Measurements from ENCODE around the gene TRAK2.
"Not testable (repeated sequence)": the region's sequence is repeated elsewhere in the genome, so short reads cannot be mapped to it uniquely, and the experiment has no call there.

TRAK2 gene

DNA sequence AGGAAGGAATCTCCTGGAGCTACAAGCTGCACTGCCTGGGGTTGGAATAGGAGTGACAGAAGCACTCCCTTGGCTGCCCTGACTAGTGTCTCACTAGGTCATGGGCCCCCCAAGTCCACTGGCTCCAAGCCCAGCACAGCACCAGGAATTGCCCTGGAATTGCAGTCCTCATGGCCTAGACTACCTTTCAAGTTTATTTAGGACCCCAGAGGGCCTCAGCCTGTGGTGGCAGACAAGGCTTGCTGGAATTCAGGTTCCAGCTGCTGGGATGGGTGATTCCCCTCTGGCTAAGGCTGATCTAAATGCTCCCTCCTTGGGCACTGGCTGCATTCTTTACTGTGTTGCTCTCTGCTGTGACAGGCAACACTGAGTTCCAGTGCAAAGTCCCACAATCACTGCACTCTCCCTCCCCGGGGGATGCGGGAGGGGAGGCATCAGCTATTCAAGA, 14.3 kb upstream of the TRAK2 start:
- no peak for DNase-seq

DNA sequence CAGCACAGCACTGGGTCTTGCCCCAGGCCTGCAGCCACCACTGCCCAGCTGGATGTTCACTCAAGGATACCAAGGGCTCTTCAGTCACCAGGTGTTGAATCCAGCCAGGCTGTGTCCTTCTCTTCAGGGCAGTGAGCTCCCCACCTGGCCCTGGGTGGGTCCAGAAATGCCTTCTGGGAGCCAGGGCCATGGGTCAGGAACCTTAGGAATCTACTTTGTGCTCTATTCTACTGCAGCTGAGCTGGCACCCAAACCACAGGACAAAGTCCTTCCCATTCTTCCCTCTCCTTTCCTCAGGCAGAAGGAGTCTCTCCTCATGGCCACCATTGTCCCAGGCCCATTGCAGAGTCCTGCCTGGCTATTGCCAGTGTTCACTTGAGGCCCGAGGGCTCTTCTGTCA, 13.3 kb upstream of the TRAK2 start:
- TF ChIP-seq POLR2A (IDR thresholded peaks at IDR 0.05; ENCODE audit: low read length) (no peak), GATA1 (IDR thresholded peaks at IDR 0.05; ENCODE audit: low read depth, low read length) (no peak)

More for the DNA sequence above, 14.3 kb upstream of the TRAK2 start:
- TF ChIP-seq GATA1 (IDR thresholded peaks at IDR 0.05; ENCODE audit: low read depth, low read length) (no peak), POLR2A (IDR thresholded peaks at IDR 0.05; ENCODE audit: low read length) (no peak)

DNA sequence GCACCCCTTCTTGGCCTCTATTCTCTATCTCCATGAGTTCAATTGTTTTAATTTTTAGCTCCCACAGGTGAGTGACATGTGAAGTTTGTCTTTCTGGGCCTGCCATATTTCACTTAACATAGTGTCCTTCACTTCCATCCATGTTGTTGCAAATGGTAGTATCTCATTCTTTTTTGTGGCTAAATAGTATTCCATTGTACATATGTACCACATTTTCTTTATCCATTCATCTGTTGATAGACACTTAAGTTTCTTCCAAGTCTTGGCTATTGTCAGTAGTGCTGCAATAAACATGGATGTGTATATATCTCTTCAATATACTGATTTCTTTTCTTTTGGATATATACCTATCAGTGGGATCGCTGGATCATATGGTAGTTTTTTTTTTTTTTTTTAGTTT, 9.3 kb upstream of the TRAK2 start:
- no peak for TF ChIP-seq POLR2A (IDR thresholded peaks at IDR 0.05; ENCODE audit: low read length)
- TF ChIP-seq GATA1 (IDR thresholded peaks at IDR 0.05; ENCODE audit: low read depth, low read length): no peak
- DNase-seq: no peak

More for the DNA sequence above, 13.3 kb upstream of the TRAK2 start:
- no peak for DNase-seq

DNA sequence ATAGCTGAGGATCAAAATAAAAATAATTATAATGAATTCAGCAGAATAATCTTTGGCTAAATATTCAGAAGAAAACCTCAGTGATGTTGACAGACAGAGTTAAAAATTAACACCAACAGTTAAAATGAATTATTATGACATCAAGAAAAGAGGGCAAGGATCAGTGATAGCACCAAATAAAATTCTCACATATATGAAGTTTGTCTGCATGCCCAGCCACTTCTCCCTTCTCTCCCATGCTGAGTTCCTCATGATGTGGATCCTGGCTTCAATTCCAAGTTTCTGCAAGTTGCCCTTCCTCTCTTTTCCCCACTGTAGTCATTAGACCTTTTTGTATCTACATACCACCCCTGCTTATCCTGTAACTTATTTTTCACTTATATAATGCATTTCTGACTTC, 7.1 kb upstream of the TRAK2 start:
- TF ChIP-seq GATA1 (IDR thresholded peaks at IDR 0.05; ENCODE audit: low read depth, low read length) (no peak), POLR2A (IDR thresholded peaks at IDR 0.05; ENCODE audit: low read length) (no peak)
- DNase-seq: no peak

DNA sequence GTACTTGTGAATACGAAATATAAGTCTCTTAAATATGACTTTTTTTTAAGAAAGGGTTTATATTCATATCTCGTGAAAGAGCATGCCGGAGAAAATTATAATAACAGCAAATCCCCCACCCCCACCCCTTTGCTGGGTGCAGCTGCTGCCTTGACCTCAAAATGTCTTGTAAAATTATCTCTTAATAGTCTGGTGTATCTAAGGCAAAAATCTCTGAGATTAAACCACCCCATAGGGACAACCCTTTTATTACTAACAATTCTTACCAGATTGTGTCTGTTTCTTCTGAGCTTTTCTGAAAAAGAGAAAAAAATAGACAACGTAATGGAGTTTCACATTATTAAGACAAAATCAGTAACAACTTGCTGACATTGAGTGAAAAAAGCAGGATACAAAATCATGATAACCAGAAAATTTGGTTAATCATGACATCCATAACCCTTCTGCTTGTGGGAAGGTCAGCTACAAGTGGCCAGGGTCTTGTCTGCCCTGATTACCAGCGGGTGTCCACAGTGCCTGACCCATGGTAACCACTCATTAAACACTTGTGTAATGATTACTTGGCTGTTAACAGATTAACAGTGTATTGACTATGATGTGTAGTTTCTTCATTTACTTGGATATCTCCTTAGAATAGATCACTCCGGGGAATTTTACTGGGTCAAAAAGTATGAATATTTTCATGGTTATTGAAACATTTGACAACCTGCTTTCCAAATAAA, 1.8 kb upstream of the TRAK2 start:
- peak in 1 of 2 experiments; percentile 36 for DNase-seq
- TF ChIP-seq POLR2A (IDR thresholded peaks at IDR 0.05; ENCODE audit: low read length): no peak
- TF ChIP-seq GATA1 (IDR thresholded peaks at IDR 0.05; ENCODE audit: low read depth, low read length): no peak

DNA sequence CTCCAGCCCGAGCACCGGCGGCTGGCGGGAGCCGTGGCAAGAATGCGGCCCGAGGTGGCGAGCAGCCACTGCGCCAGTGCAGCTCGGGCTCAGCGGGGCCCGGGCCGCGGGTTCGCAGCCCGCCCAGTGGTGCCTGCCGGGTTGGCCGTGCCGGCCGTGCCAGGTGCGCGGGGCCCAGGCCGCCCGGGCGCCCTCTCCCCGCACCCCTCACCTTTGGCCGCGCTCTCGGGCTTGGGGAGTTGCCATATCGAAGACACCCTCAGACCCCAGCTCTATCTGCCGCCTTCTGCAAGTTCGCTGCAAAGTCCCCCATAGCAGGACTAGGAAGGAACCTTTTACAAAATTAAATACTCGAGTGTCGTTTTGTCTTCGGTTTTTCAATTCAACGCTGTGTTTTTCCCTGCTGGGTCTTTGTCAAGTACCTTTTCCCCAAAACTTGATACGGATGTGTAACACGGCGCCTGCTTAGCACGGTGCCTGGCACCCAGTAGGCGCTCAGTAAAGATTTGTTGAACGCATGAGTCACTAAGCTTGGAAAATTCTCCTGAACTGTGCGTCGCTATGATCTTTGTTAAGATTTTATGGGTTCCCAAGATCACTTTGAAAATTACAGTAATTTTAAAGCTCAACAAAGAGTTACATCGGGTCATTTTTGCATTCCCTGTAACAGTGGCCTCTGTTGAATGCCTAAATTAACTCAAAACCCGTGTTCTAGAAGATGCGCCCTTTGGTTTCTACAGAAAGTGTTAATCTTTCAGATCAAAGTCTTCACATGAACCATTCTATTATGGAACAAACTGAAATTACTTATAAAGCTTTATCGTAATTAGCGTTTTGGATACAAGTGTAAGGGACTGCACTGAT, 1.0 kb upstream of the TRAK2 start:
- DNase-seq: peak in 1 of 2 experiments; percentile 78
- TF ChIP-seq GATA1 (IDR thresholded peaks at IDR 0.05; ENCODE audit: low read depth, low read length) (no peak), POLR2A (IDR thresholded peaks at IDR 0.05; ENCODE audit: low read length) (no peak)

DNA sequence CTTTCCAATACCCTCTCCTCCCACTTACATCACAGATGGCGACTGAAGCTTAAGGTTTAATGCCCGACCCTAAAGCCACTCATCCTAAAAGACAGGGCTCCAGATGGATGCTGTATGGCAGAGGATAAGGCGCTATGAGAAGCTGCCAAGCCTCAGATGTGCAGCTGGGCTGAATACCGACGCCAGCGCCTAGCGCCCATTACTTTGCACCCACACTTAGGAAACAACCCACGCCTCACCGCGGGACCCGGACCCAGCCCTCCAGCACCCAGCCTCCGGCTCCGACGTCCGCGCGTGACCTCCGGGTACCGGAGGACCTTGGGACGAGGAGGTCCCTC, 335 bp downstream of the TRAK2 start:
- TF ChIP-seq POLR2A (IDR thresholded peaks at IDR 0.05; ENCODE audit: low read length): no peak
- DNase-seq: peak; percentile 84 to 88

DNA sequence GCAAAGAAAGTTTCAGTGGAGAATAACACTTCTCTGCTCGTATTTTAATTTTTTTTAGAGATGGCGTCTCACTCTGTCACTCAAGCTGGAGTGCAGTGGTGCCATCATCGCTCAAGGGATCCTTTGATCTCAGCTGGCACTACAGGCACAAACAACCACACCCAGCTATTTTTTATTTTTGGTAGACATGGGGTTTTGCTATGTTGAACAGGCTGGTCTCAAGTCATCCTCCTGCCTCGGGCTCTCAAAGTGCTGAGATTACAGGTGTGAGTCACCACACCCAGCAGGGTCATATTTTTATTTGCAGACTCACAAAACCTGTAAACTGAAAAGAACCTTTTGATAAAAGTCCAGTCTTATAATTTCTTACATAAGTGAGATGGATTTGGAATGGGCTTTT, 2.6 kb downstream of the TRAK2 start:
- no peak for TF ChIP-seq GATA1 (IDR thresholded peaks at IDR 0.05; ENCODE audit: low read depth, low read length)
- no peak for TF ChIP-seq POLR2A (IDR thresholded peaks at IDR 0.05; ENCODE audit: low read length)
- DNase-seq: peak; percentile 35 to 61

DNA sequence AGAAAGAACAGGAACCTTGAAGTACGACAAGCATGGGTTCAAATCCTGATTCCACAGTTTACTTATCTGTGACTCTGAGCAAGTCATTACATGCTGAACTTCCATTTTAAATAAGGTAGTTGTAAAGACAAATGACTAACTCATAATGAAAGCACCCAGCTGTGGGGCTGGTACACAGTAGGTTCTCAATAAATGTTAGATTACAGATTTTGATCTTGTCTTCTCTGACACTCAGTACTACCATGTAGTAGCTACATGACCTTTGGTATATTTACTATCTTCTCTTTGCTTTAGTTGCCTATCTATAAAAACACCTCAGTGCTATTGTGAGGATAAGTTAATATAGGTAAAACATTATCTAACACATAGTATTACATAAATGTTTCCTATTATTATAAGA, 3.2 kb downstream of the TRAK2 start:
- no peak for TF ChIP-seq POLR2A (IDR thresholded peaks at IDR 0.05; ENCODE audit: low read length)
- no peak for TF ChIP-seq GATA1 (IDR thresholded peaks at IDR 0.05; ENCODE audit: low read depth, low read length)
- DNase-seq: peak; percentile 39 to 49

DNA sequence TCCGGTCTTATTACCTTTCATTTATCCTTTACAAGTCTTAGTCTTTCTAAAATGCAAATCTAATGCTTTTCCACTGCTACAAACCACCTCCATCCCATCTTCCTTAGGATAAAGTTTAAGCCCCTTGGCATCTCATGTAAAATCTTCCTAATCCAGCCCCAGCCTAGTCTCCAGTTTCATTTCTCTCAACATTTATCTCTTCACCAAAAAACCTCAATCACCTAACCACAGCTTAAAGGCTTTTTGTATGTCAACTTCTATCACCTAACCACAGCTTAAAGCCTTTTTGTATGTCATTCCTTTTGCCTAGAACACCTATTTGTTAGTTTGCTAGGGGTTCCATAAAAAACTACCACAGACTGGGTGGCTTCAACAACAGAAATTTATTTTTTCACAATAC, 4.2 kb downstream of the TRAK2 start:
- TF ChIP-seq POLR2A (IDR thresholded peaks at IDR 0.05; ENCODE audit: low read length) (peak; percentile 8), GATA1 (IDR thresholded peaks at IDR 0.05; ENCODE audit: low read depth, low read length) (no peak)
- peak in 1 of 2 experiments; percentile 31 for DNase-seq

DNA sequence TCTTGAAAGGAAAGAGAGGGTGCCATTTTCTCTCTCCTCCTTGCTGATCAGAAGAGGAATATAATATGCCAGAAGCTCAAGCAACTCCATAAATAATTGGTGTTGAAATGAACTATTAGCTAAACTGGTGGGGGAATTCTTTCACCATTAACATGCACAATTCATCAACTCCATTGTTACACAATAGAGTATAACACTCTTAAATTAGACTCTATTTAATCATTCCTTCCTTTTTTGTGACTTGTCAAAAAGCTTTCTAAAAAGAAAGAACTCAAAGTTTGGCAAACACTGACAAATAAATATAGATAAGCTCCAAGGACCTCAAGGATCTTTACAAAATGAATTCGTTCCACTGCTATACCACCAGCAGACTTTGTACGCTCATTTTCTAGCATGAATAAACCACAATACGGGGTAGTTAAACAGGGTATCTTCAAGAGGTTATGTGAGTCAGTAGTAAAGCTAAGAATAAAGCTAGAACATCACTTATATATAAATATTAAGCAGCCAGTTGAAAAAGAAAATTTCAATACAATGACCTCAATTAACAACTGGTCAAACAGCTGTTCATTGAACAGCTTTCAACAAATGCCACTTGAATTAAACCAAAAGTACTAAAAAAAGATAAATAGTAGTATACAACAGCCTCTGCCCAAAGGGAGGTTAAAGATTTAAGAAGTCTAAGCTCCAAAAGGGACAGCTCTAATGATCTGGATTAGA, 6.4 kb downstream of the TRAK2 start:
- no peak for TF ChIP-seq POLR2A (IDR thresholded peaks at IDR 0.05; ENCODE audit: low read length)
- TF ChIP-seq GATA1 (IDR thresholded peaks at IDR 0.05; ENCODE audit: low read depth, low read length): no peak

DNA sequence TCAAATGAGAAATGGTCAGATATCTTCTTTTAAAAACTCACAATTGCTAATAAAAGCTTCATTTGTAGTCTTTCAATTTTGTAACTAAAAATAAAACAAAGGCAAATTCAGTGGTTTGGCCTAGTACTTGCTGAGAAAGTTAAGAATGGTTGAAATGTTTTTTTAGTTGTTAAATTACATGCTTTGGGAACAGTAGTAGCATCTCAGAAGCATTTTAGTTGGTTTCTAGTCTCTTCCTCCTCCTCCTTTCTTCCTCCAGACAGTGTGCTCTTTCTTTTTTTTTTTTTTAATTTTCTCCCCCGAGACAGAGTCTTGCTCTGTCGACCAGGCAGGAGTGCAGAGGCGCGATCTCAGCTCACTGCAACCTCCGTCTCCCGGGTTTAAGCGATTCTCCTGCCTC, 9.8 kb downstream of the TRAK2 start:
- DNase-seq: no peak
- TF ChIP-seq GATA1 (IDR thresholded peaks at IDR 0.05; ENCODE audit: low read depth, low read length) (no peak), POLR2A (IDR thresholded peaks at IDR 0.05; ENCODE audit: low read length) (no peak)

More for the DNA sequence above, 6.4 kb downstream of the TRAK2 start:
- DNase-seq: no peak

DNA sequence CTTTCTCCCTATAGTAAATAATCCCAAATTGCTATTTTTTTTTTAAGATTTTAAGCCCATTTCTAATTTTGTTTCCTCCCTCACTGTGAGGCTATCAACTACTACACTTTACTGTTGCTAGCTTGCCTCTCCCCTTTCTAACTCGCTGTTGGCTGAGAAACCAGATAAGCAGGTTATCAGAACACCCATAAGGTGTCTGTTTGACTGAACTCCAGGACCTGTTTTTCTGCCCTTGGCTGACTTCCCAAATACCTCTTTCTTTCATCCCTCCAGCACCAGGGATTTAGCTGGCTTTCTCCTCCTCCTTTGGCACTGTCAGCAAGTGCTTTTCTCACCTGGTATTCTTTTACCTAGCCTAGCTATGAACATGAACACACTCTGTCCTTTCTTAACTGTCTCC, 11.1 kb downstream of the TRAK2 start:
- TF ChIP-seq GATA1 (IDR thresholded peaks at IDR 0.05; ENCODE audit: low read depth, low read length): peak; percentile 52
- TF ChIP-seq POLR2A (IDR thresholded peaks at IDR 0.05; ENCODE audit: low read length): peak; percentile 43
- peak; percentile 95 to 97 for DNase-seq

DNA sequence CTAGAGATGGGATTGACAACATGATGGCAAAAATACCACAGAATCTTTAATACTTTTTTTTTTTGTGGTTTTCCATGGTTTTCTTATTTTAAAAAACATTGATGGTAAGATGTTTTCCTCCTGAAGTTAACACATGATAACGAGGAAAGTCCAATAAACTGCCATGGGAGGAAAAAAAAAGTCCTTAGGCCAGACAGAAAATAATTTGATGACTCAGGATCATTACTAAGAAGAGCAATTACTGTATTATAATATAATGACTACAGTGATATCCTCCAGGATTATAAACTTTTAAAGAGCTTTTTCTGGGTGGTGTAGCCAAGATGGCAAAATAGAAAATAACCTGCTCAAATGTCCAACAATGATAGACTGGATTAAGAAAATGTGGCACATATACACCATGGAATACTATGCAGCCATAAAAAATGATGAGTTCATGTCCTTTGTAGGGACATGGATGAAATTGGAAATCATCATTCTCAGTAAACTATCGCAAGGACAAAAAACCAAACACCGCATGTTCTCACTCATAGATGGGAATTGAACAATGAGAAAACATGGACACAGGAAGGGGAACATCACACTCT, 11.8 kb downstream of the TRAK2 start:
- DNase-seq: not testable (repeated sequence)

Measured in erythroblast (primary cell).